ENCODE measurements around the gene SLC31A1.

The SLC31A1 gene

GRCh38 chr9:113219186-113219936 is 2.0 kb upstream of the SLC31A1 start:
- Histone ChIP-seq H4K20me1 (ENCODE audit: low read depth, low read length) (peaks cover 19% of the 10 kb centered on the region; the same call in 1 of the 2 replicates), H3K36me3 (ENCODE audit: low read length) (peaks cover 7% of the 10 kb centered on the region; the same call in 1 of the 2 replicates), H3K9me3 (ENCODE audit: insufficient read depth, low read length) (no peaks in the 10 kb centered on the region), H3K4me2 (ENCODE audit: low read depth, low read length, poor library complexity, severe bottlenecking) (peak overlapping the region; percentile 98), H3K4me3 (ENCODE audit: insufficient read depth, low read length, poor library complexity, severe bottlenecking) (peak overlapping the region; percentile 90), H3K9ac (ENCODE audit: low read length) (peak overlapping the region; percentile 93), H3F3A (ENCODE audit: insufficient read depth) (peaks cover 20% of the 10 kb centered on the region), H3K79me2 (ENCODE audit: insufficient read depth, low read length) (peaks cover 69% of the 10 kb centered on the region), H2AFZ (ENCODE audit: low read depth, low read length, severe bottlenecking) (no peak overlapping the region), H3K27me3 (ENCODE audit: low read length) (no peaks in the 10 kb centered on the region), H3K27ac (ENCODE audit: low read depth, low read length) (peak overlapping the region; percentile 80), H3K9me2 (replicated peaks; ENCODE audit: insufficient read depth, low read length) (no peaks in the 10 kb centered on the region)
- TF ChIP-seq EZH2phosphoT487 (conservative IDR thresholded peaks at IDR 0.05; ENCODE audit: low read length) (no peak), CTCF (IDR thresholded peaks at IDR 0.05; ENCODE audit: insufficient read depth, low read length, poor library complexity, severe bottlenecking) (no peak)

GRCh38 chr9:113219969-113220368 is 1.4 kb upstream of the SLC31A1 start:
- H4K20me1 ChIP-seq (ENCODE audit: low read depth, low read length): peaks cover 18% of the 10 kb centered on the region; the same call in 1 of the 2 replicates
- peaks cover 7% of the 10 kb centered on the region; the same call in 1 of the 2 replicates for H3K36me3 ChIP-seq (ENCODE audit: low read length)
- peak overlapping the region; percentile 80 for H3K27ac ChIP-seq (ENCODE audit: low read depth, low read length)
- H3F3A ChIP-seq (ENCODE audit: insufficient read depth): peaks cover 20% of the 10 kb centered on the region
- TF ChIP-seq EZH2phosphoT487 (conservative IDR thresholded peaks at IDR 0.05; ENCODE audit: low read length) (no peak), CTCF (IDR thresholded peaks at IDR 0.05; ENCODE audit: insufficient read depth, low read length, poor library complexity, severe bottlenecking) (no peak)
- H3K9me2 ChIP-seq (replicated peaks; ENCODE audit: insufficient read depth, low read length): no peaks in the 10 kb centered on the region
- H3K9ac ChIP-seq (ENCODE audit: low read length): peak overlapping the region; percentile 93
- H3K79me2 ChIP-seq (ENCODE audit: insufficient read depth, low read length): peaks cover 63% of the 10 kb centered on the region
- H3K27me3 ChIP-seq (ENCODE audit: low read length): no peaks in the 10 kb centered on the region
- no peaks in the 10 kb centered on the region for H3K9me3 ChIP-seq (ENCODE audit: insufficient read depth, low read length)
- H2AFZ ChIP-seq (ENCODE audit: low read depth, low read length, severe bottlenecking): no peak overlapping the region
- peak overlapping the region; percentile 90 for H3K4me3 ChIP-seq (ENCODE audit: insufficient read depth, low read length, poor library complexity, severe bottlenecking)
- peak overlapping the region; percentile 98 for H3K4me2 ChIP-seq (ENCODE audit: low read depth, low read length, poor library complexity, severe bottlenecking)

- peaks cover 15% of the 10 kb centered on the region; the same call in 1 of the 2 replicates for H4K20me1 ChIP-seq (ENCODE audit: low read depth, low read length)
- H3K9ac ChIP-seq (ENCODE audit: low read length): peak overlapping the region; percentile 93
- TF ChIP-seq EZH2phosphoT487 (conservative IDR thresholded peaks at IDR 0.05; ENCODE audit: low read length) (no peak), CTCF (IDR thresholded peaks at IDR 0.05; ENCODE audit: insufficient read depth, low read length, poor library complexity, severe bottlenecking) (no peak)
- H3K9me3 ChIP-seq (ENCODE audit: insufficient read depth, low read length): no peaks in the 10 kb centered on the region
- H3K27me3 ChIP-seq (ENCODE audit: low read length): no peaks in the 10 kb centered on the region
- peak overlapping the region; percentile 80 for H3K27ac ChIP-seq (ENCODE audit: low read depth, low read length)
- H3K4me2 ChIP-seq (ENCODE audit: low read depth, low read length, poor library complexity, severe bottlenecking): peak overlapping the region; percentile 98
- H3K9me2 ChIP-seq (replicated peaks; ENCODE audit: insufficient read depth, low read length): no peaks in the 10 kb centered on the region
- H3K36me3 ChIP-seq (ENCODE audit: low read length): peaks cover 7% of the 10 kb centered on the region; the same call in 1 of the 2 replicates
- peaks cover 59% of the 10 kb centered on the region for H3K79me2 ChIP-seq (ENCODE audit: insufficient read depth, low read length)
- peaks cover 20% of the 10 kb centered on the region for H3F3A ChIP-seq (ENCODE audit: insufficient read depth)
- peak overlapping the region; percentile 90 for H3K4me3 ChIP-seq (ENCODE audit: insufficient read depth, low read length, poor library complexity, severe bottlenecking)
- H2AFZ ChIP-seq (ENCODE audit: low read depth, low read length, severe bottlenecking): peak overlapping the region; percentile 83
Observed at GRCh38 chr9:113220467-113221002, 809 bp upstream of the SLC31A1 start.
